GM12878 (cell line): ENCODE measurements around the gene PRRT4.

Experiments used
- EED ChIP-seq: sonication (generic); IDR thresholded peaks from 2 replicates; pipeline ENCODE4 v1.6.1; 2016; ENCODE audit warnings: antibody characterized with exemption, low read depth
- IKZF2 ChIP-seq, 2 experiments: fragments of 450-650 bp; IDR thresholded peaks; 2 replicates each; pipeline ENCODE4 v1.6.1; 2017; ENCODE audit warnings: mild to moderate bottlenecking in 2 of 2, moderate library complexity in 2 of 2
- NBN ChIP-seq: fragments of 450-650 bp; IDR thresholded peaks from 2 replicates; pipeline ENCODE4 v1.6.1; 2016
- NFYB ChIP-seq: IDR thresholded peaks from 2 replicates; pipeline ENCODE4 v1.6.1; 2011; ENCODE audit warnings: low read depth, mild to moderate bottlenecking, low read length, improper control_type of control experiment, moderate library complexity; ENCODE audit not compliant: insufficient read depth
- POLR2A ChIP-seq: IDR thresholded peaks from 2 replicates; pipeline ENCODE4 v1.6.1; 2011; ENCODE audit warnings: low read depth, mild to moderate bottlenecking, low read length
- POLR2AphosphoS5 ChIP-seq: IDR thresholded peaks from 2 replicates; pipeline ENCODE4 v1.6.1; 2011; ENCODE audit warnings: mild to moderate bottlenecking, low read length, inconsistent platforms
- RFX5 ChIP-seq: IDR thresholded peaks from 2 replicates; pipeline ENCODE4 v1.6.1; 2011; ENCODE audit warnings: low read depth, low read length, improper control_type of control experiment
- ZBED1 ChIP-seq: IDR thresholded peaks from 2 replicates; pipeline ENCODE4 v1.6.1; 2016; ENCODE audit warnings: borderline replicate concordance
- TF ChIP-seq, protein P1 (sequence below): IDR thresholded peaks from 2 replicates; pipeline ENCODE4 v1.6.1; 2012; ENCODE audit warnings: improper control_type of control experiment, low read depth, low read length; ENCODE audit not compliant: insufficient replicate concordance
- TF ChIP-seq, protein P2 (sequence below), 3 experiments: IDR thresholded peaks in 2 of 3; conservative IDR thresholded peaks in 1 of 3; 2 replicates each; pipeline ENCODE4 v1.5.1; 2011; ENCODE audit warnings: low read depth in 3 of 3, low read length in 3 of 3, mild to moderate bottlenecking in 3 of 3, control low read depth in 2 of 3, moderate library complexity in 2 of 3, inconsistent platforms in 1 of 3, mixed read lengths in 1 of 3; ENCODE audit not compliant: control insufficient read depth in 2 of 3, insufficient read depth in 1 of 3; ENCODE audit errors: extremely low read depth in 1 of 3
- TF ChIP-seq, protein P3 (sequence below): fragments of 450-650 bp; IDR thresholded peaks from 2 replicates; pipeline ENCODE4 v1.6.1; 2016; ENCODE audit warnings: mild to moderate bottlenecking, moderate library complexity, borderline replicate concordance

DNA sequence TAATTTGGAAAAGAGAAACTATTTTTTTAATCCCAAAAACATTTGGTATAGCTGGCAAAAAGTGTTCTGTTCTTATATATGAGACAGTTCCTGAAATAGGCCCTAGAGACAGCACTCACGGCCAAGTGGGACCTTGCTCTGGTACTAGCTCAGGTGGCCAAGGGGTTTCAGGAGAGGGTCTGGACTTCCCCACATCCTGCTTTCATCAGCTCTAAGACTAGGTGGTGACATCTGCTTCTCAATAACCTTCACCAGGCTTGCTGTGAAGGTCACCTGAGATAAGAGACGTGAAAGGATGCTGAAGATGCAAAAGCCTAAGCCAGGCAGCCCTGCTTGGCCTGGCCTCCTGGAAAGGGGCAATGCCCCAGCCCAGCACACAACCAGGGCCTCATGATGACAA, 58.4 kb downstream of the PRRT4 start:
- TF ChIP-seq, protein P1, sequence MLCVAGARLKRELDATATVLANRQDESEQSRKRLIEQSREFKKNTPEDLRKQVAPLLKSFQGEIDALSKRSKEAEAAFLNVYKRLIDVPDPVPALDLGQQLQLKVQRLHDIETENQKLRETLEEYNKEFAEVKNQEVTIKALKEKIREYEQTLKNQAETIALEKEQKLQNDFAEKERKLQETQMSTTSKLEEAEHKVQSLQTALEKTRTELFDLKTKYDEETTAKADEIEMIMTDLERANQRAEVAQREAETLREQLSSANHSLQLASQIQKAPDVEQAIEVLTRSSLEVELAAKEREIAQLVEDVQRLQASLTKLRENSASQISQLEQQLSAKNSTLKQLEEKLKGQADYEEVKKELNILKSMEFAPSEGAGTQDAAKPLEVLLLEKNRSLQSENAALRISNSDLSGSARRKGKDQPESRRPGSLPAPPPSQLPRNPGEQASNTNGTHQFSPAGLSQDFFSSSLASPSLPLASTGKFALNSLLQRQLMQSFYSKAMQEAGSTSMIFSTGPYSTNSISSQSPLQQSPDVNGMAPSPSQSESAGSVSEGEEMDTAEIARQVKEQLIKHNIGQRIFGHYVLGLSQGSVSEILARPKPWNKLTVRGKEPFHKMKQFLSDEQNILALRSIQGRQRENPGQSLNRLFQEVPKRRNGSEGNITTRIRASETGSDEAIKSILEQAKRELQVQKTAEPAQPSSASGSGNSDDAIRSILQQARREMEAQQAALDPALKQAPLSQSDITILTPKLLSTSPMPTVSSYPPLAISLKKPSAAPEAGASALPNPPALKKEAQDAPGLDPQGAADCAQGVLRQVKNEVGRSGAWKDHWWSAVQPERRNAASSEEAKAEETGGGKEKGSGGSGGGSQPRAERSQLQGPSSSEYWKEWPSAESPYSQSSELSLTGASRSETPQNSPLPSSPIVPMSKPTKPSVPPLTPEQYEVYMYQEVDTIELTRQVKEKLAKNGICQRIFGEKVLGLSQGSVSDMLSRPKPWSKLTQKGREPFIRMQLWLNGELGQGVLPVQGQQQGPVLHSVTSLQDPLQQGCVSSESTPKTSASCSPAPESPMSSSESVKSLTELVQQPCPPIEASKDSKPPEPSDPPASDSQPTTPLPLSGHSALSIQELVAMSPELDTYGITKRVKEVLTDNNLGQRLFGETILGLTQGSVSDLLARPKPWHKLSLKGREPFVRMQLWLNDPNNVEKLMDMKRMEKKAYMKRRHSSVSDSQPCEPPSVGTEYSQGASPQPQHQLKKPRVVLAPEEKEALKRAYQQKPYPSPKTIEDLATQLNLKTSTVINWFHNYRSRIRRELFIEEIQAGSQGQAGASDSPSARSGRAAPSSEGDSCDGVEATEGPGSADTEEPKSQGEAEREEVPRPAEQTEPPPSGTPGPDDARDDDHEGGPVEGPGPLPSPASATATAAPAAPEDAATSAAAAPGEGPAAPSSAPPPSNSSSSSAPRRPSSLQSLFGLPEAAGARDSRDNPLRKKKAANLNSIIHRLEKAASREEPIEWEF: no peak
- TF ChIP-seq, protein P2, sequence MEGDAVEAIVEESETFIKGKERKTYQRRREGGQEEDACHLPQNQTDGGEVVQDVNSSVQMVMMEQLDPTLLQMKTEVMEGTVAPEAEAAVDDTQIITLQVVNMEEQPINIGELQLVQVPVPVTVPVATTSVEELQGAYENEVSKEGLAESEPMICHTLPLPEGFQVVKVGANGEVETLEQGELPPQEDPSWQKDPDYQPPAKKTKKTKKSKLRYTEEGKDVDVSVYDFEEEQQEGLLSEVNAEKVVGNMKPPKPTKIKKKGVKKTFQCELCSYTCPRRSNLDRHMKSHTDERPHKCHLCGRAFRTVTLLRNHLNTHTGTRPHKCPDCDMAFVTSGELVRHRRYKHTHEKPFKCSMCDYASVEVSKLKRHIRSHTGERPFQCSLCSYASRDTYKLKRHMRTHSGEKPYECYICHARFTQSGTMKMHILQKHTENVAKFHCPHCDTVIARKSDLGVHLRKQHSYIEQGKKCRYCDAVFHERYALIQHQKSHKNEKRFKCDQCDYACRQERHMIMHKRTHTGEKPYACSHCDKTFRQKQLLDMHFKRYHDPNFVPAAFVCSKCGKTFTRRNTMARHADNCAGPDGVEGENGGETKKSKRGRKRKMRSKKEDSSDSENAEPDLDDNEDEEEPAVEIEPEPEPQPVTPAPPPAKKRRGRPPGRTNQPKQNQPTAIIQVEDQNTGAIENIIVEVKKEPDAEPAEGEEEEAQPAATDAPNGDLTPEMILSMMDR (IDR thresholded peaks at IDR 0.05 in 2 of 3, conservative IDR thresholded peaks at IDR 0.05 in 1 of 3; ENCODE audit: control insufficient read depth in 2 of 3, extremely low read depth in 1 of 3, insufficient read depth in 1 of 3, low read depth in 3 of 3, low read length in 3 of 3): no peak
- TF ChIP-seq POLR2AphosphoS5 (no peak), RFX5 (no peak), EED (no peak), IKZF2 (IDR thresholded peaks at IDR 0.05) (no peak), NFYB (no peak), POLR2A (no peak), ZBED1 (no peak), NBN (no peak)
- TF ChIP-seq, protein P3, sequence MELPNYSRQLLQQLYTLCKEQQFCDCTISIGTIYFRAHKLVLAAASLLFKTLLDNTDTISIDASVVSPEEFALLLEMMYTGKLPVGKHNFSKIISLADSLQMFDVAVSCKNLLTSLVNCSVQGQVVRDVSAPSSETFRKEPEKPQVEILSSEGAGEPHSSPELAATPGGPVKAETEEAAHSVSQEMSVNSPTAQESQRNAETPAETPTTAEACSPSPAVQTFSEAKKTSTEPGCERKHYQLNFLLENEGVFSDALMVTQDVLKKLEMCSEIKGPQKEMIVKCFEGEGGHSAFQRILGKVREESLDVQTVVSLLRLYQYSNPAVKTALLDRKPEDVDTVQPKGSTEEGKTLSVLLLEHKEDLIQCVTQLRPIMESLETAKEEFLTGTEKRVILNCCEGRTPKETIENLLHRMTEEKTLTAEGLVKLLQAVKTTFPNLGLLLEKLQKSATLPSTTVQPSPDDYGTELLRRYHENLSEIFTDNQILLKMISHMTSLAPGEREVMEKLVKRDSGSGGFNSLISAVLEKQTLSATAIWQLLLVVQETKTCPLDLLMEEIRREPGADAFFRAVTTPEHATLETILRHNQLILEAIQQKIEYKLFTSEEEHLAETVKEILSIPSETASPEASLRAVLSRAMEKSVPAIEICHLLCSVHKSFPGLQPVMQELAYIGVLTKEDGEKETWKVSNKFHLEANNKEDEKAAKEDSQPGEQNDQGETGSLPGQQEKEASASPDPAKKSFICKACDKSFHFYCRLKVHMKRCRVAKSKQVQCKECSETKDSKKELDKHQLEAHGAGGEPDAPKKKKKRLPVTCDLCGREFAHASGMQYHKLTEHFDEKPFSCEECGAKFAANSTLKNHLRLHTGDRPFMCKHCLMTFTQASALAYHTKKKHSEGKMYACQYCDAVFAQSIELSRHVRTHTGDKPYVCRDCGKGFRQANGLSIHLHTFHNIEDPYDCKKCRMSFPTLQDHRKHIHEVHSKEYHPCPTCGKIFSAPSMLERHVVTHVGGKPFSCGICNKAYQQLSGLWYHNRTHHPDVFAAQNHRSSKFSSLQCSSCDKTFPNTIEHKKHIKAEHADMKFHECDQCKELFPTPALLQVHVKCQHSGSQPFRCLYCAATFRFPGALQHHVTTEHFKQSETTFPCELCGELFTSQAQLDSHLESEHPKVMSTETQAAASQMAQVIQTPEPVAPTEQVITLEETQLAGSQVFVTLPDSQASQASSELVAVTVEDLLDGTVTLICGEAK: no peak
